ENCODE data around the gene AKAP13.
A peak's percentile ranks its signal among the peaks of the same experiment; 100 is the strongest.

Gene AKAP13

DNA sequence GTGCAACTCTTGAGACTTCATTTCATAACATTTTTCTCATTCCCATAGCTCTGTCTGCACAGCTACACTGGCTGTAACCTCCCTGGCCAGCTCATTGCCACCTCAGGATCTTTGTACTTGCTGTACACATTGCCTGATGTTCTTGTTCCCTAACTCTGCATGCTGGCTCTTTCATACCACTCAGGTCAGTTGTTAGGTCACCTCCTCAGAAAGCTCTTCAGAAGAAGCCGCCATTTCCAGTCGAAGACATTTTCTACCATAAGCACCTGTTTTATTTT lies 176.2 kb downstream of the AKAP13 start:
- in situ Hi-C loops (cut with HindIII; ENCODE audit: low sequenced_read_pairs): no loop called here
- H3K4me3 ChIP-seq (ENCODE audit: low read depth, low read length): no peak overlapping the region
- no peak for TF ChIP-seq CTCF (IDR thresholded peaks at IDR 0.05; ENCODE audit: low read depth, low read length)
- no peak for DNase-seq (ENCODE audit: low read depth, low spot score)

DNA sequence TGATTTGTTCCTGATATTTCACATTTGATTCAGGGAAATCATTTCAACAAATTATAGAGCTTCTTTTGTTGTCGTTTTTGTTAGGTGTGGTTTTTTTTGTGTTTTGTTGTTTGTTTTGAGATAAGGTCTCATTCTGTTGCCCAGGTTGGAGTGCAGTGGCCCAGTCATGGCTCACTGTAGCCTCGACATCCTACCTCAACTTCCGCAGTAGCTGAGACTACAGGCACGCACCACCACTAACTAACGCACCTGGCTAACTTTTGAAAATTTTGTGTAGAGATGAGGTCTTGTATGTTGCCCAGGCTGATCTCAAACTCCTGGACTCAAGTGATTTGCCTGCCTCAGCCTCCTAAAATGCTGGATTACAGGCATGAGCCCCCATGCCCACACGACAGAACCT lies 177.0 kb downstream of the AKAP13 start:
- no peak overlapping the region for H3K4me3 ChIP-seq (ENCODE audit: low read depth, low read length)
- DNase-seq (ENCODE audit: low read depth, low spot score): no peak
- no peak for TF ChIP-seq CTCF (IDR thresholded peaks at IDR 0.05; ENCODE audit: low read depth, low read length)
- in situ Hi-C loops (cut with HindIII; ENCODE audit: low sequenced_read_pairs): no loop called here

DNA sequence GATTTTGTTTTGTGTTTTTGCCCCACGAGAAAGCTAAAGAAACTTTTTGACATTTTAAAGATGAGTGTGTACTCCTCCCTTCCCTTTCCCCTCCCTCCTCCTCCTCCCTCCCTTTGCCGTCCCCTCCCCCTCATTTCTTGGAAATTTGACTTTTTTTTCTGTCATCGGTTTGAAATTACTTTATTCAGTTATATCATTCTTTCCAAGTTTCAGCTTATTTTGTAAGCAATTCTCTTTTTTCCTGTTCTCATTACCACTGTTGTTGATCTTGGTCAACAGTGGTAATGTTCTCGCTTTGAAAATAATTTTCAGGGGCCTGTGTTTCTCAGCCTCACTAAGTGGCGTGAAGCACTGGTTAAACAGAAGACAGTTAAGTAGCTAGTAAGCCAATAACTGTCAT lies 178.4 kb downstream of the AKAP13 start:
- TF ChIP-seq CTCF (IDR thresholded peaks at IDR 0.05; ENCODE audit: low read depth, low read length): no peak
- no peak for DNase-seq (ENCODE audit: low read depth, low spot score)
- no peak overlapping the region for H3K4me3 ChIP-seq (ENCODE audit: low read depth, low read length)
- in situ Hi-C loops (cut with HindIII; ENCODE audit: low sequenced_read_pairs): no loop called here

- H3K4me3 ChIP-seq (ENCODE audit: low read depth, low read length): no peak overlapping the region
- DNase-seq (ENCODE audit: low read depth, low spot score): no peak
- TF ChIP-seq CTCF (IDR thresholded peaks at IDR 0.05; ENCODE audit: low read depth, low read length): no peak
- in situ Hi-C loops (cut with HindIII; ENCODE audit: low sequenced_read_pairs): no loop called here
Measured at GRCh38 chr15:85559530-85559929, 179.1 kb downstream of the AKAP13 start.

DNA sequence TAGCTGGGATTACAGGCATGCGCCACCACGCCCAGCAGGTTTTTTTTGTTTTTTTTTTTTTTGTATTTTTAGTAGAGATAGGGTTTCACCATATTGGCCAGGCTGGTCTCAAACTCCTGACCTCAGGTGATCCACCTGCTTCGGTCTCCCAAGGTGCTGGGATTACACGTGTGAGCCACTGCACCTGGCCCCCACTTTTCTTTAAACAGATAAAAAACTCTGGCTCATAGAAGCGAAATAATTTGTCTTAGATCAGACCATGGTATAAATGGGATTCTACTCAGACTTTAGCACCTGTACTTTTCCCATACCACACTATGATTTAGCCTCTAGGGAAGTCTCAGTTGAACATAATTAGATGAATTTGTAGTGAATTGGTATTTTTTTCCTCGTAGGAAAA lies 182.4 kb downstream of the AKAP13 start:
- no peak overlapping the region for H3K4me3 ChIP-seq (ENCODE audit: low read depth, low read length)
- no peak for DNase-seq (ENCODE audit: low read depth, low spot score)
- TF ChIP-seq CTCF (IDR thresholded peaks at IDR 0.05; ENCODE audit: low read depth, low read length): no peak
- in situ Hi-C loops (cut with HindIII; ENCODE audit: low sequenced_read_pairs): no loop called here

DNA sequence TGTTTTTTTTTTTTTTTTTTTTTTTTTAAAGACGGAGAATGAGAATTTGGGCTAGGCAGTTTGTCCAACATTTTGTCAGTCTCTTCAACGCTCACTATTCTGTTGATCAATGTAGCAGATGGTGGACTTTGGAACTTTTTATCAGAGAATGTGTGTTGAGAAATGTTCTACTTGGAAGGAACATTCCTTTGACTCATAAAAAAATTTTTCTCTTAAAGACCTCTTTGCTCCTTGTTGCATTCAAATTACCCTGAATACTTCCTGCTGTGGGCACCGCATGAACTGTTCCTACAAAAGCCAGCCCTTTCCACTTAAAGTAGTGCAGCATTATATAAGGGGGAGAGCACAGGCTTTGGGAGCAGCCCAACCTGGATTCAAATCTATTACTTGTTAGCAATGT lies 182.9 kb downstream of the AKAP13 start:
- TF ChIP-seq CTCF (IDR thresholded peaks at IDR 0.05; ENCODE audit: low read depth, low read length): no peak

GRCh38 chr15:85563731-85564130 lies 183.3 kb downstream of the AKAP13 start:
- in situ Hi-C loops (cut with HindIII; ENCODE audit: low sequenced_read_pairs): no loop called here
- H3K4me3 ChIP-seq (ENCODE audit: low read depth, low read length): no peak overlapping the region
- no peak for DNase-seq (ENCODE audit: low read depth, low spot score)
- no peak for TF ChIP-seq CTCF (IDR thresholded peaks at IDR 0.05; ENCODE audit: low read depth, low read length)

More for the DNA sequence above, 182.9 kb downstream of the AKAP13 start:
- H3K4me3 ChIP-seq (ENCODE audit: low read depth, low read length): no peak overlapping the region
- peak; percentile 58 for DNase-seq (ENCODE audit: low read depth, low spot score)
- in situ Hi-C loops (cut with HindIII; ENCODE audit: low sequenced_read_pairs): no loop called here
